HG03097 (cell line): ENCODE results near the gene UBE2D3.
A peak's percentile ranks its signal among the peaks of the same experiment; 100 is the strongest.
"Not testable (repeated sequence)": the region's sequence is repeated elsewhere in the genome, so short reads cannot be mapped to it uniquely, and the experiment has no call there.

ENCODE experiments used
- ATAC-seq: cut with Tn5 transposase; IDR thresholded peaks from one replicate; pipeline ENCODE4 v1.9.1; 2021; ENCODE audit not compliant: unreplicated experiment, low FRiP score

Gene UBE2D3

GRCh38 chr4:102826890-102827673, at the start of gene UBE2D3:
Gene UBE2D3, minus strand, starts transcription at chr4:102827551. Its CDS starts 1,043 bp downstream, at chr4:102826508.
- ATAC-seq, result peak; percentile 31

- ATAC-seq, result no peak
Measured at GRCh38 chr4:102871772-102872171, 44.4 kb upstream of the UBE2D3 start.

- ATAC-seq, result peak; percentile 21
Measured at GRCh38 chr4:102869569-102870197, 42.3 kb upstream of the UBE2D3 start.

DNA sequence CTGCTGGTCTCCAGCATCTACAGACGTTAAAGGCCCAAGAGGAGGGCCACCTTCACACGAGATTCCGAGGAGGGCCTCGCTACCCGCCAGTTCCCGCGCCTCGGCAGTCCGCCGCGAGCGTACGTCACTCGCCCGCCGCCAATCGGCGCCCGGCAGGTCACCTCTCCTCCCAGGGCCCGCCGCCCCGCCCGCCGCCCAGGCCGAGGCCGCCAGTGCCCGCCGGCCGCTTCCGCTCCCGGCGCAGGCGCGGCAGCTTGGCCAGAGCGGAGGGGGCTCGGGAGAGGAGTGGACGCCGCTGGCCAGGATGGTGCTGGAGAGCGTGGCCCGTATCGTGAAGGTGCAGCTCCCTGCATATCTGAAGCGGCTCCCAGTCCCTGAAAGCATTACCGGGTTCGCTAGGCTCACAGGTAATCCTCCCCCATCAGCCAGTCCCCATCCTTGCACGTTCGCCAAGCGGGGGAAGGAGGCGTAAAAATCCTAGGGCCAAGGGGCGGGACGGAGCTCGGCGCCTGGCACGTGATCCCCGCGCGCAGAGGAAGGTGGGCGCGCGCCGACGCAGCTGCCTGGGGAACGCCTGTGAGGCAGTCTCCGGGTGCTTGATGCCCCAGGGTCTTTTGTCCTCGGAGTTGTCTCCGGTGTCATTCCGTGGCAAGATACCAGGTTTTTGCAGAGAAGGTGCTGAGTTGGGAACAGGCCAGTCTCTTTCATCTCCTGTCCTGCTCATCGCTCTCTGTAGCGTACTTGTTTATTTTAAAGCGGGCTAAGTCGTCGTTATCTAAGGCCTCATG, 41.6 kb upstream of the UBE2D3 start, which contains the start of gene CISD2:
Gene CISD2 (plus strand): TSS at position 212 of the 788 bp plus-strand sequence. CDS start 93 bp downstream, at position 305.
- peak; percentile 92 for ATAC-seq

DNA sequence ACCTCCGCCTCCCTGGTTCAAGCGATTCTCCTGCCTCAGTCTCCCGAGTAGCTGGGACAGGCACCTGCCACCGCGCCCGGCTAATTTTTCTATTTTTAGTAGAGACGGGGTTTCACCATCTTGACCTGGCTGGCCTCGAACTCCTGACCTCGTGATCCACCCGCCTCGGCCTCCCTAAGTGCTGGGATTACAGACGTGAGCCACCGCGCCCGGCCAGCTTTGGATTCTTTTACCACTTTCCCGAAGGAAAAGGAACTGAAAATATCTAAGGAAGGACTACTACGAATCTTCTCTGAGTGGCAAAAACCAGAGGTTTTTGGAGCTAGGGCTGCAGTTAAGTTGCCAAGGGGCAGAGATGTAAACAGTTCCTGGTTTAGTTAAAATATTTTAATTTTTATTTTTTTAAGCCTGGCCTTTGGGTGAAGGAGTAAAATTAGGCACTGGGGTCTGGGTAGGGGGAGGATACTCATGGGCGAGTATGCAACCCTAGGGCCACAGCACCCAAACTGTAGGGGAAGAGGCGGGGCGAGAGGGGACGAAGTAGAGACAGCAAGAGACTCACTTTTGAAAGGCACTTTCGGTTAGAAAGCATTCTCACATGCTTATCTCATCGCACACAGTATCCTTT, 40.9 kb upstream of the UBE2D3 start:
- no peak for ATAC-seq

- no peak for ATAC-seq
Measured at GRCh38 chr4:102867278-102868152, 40.2 kb upstream of the UBE2D3 start.

GRCh38 chr4:102865327-102865726, 38.0 kb upstream of the UBE2D3 start:
- ATAC-seq, result not testable (repeated sequence)

- ATAC-seq, result no peak
Measured at GRCh38 chr4:102862747-102863146, 35.4 kb upstream of the UBE2D3 start.

- no peak for ATAC-seq
Measured at GRCh38 chr4:102862016-102862415, 34.7 kb upstream of the UBE2D3 start.

DNA sequence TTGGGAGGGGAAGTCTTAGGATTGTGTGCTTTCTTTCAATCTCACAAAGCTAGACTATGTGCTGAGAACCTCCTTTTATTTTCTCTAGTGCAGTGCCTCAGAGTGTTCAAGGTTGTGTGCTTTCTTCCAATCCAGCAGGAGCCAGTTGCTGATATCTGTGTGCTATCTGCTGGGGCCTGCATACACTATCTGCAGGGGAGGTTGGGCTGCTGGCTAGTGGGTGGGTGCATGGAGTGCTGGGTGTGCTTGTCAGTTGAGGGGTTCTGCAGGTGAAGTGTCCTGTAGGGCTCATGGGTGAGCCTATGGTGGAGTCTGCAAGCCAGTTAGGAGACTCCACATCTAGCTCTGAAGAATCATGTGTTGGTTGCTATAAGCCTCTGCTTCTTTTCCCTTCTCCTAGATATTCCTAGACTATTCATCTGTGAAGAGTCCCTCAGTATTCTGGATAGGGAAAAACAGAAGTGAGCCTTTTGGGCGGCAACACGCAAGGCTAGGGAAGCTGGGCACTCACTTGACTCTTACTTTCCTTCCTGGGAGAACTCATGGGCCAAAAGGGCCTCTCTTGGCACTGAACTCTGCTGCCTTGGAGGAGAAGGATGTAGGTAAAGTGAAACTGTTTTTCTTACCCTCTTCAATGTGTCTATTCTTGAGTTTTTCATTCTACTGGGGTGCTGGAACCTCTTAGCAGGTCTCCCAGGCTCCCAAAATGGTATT, 33.4 kb upstream of the UBE2D3 start:
- ATAC-seq, result no peak

DNA sequence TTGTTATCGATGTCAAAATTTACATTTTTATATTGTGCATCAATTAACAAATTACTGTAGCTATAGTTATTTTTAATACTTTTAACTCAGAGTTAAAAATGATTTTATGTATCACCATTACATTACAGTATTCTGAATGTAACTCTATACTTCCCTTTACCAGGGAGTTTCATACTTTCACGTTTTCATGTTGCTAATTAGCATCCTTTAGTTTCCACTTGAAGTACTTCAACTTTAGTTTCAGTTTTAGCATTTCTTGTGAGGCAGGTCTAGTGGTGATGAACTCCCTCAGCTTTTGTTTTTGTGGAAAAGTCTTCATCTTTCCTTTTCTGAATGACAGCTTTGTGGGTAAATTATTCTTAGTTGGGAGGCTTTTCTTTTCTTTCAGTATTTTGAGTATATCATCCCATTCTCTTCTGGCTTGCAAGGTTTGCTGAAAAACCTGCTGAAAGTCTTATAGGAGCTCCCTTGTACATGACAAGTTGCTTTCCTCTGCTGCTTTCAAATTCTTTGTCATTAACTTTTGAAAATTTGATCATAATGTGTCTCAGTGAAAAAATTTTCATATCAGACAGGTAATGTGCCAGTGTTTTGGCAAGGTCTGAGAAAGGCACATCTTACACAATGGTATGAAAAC, 31.6 kb upstream of the UBE2D3 start:
- ATAC-seq, result no peak

DNA sequence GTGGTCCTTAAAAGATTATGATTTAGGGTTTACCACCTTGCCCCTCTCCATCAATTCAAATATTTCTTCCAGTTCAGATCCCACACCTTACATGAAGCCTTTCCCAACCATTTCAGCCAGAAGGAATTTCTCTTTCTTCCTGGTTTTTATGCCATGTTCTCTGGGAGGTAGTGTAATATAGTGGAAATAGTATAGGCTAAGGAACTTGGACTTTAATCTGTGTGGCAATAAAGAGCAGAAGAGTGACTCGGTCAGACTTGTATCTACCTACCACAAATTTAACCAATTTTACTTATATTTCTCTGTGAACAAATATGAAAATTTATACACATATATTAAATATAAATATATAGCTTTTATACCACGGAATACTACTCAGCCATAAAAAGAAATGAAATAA, 23.0 kb upstream of the UBE2D3 start:
- no peak for ATAC-seq

GRCh38 chr4:102849579-102850104, 22.3 kb upstream of the UBE2D3 start:
- no peak for ATAC-seq

- ATAC-seq, result no peak
Measured at GRCh38 chr4:102847687-102848086, 20.3 kb upstream of the UBE2D3 start.

DNA sequence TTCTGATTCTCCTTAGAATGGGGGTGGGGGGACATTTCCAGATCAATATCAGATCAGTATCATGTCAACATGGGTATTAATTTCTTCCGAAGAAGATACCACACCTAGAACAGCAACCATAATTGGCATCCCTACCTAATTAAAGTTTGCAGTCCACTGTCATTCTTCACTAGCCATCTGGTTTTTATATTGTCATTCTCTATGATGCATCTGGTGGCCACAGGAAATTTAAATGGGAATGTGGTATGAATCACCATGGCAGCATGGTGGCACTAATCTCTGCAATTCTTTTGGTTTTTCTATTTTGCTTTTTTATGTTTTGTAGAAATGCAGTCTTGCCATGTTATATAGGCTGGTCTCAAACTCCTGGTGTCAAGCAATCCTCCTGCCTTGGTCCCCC, 16.6 kb upstream of the UBE2D3 start:
- no peak for ATAC-seq

- no peak for ATAC-seq
Measured at GRCh38 chr4:102843273-102843672, 15.9 kb upstream of the UBE2D3 start.

- no peak for ATAC-seq
Measured at GRCh38 chr4:102842367-102842766, 15.0 kb upstream of the UBE2D3 start.

DNA sequence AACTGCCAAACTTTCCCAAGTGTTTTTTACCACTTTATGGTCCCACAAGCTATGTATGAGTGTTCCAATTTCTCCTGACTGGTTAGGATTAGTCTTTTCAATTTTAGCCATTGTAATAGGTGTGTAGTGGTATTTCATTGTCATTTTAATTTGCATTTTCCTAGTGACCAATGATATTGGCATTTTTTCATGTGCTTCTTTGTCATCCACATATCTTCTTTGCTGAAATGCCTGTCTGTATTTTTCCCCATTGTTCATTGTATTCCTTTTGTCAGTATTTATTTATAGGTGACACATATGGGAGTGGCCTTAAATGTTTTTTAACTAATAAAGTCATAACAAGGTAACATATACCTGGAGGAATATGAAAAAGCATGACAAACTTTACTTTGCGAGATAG, 9.2 kb upstream of the UBE2D3 start:
- no peak for ATAC-seq
